Prostate gland (tissue), 2 donors: ENCODE measurements around the gene LAMA3.

ENCODE experiments used
- CTCF ChIP-seq, 4 experiments: fragments of 200-600 bp in 2 of 4; fragments of 450-650 bp in 2 of 4; sonication (generic) in 2 of 4; IDR thresholded peaks; 1 replicate in 3 of 4; 2 replicates in 1 of 4; pipeline ENCODE4 v1.5.1; 2016 to 2019; ENCODE audit warnings: antibody characterized with exemption in 4 of 4, mild to moderate bottlenecking in 2 of 4, moderate library complexity in 2 of 4
- POLR2A ChIP-seq: fragments of 450-650 bp; IDR thresholded peaks from one replicate; pipeline ENCODE4 v1.6.1; 2016; ENCODE audit warnings: antibody characterized with exemption, mild to moderate bottlenecking
- POLR2AphosphoS5 ChIP-seq: sonication (generic); formaldehyde crosslinking; IDR thresholded peaks from one replicate; pipeline ENCODE4 v1.6.1; 2017; ENCODE audit warnings: antibody characterized with exemption

- no peak for TF ChIP-seq POLR2AphosphoS5
- no peak for TF ChIP-seq CTCF (IDR thresholded peaks at IDR 0.05)
- TF ChIP-seq POLR2A, result no peak
Observed at GRCh38 chr18:24003288-24003687, 314.0 kb downstream of the LAMA3 start.
